ENCODE data around the gene GUCD1. TPM values are rescaled to one million over a fixed set of nuclear protein-coding genes. Genes with fewer than 3 reads are reported as not detected.

Gene GUCD1
- total and polyA plus RNA-seq, 9 of the 15 experiments (the other 6 are each of a cell fraction or from before 2014, with no cell fraction given) = 31.5 to 67.8 (median 50.3) TPM

GRCh38 chr22:24591286-24591830 is 36.4 kb upstream of the GUCD1 start (continued):
- TF ChIP-seq MTF1 (CRISPR knock-in tag; IDR thresholded peaks at IDR 0.05; ENCODE audit: borderline replicate concordance) = no peak

- Histone ChIP-seq H3K27me3 (ENCODE audit: control insufficient read depth in 2 of 2, insufficient read depth in 2 of 2, low read length in 2 of 2) (no peaks in the 10 kb centered on the region), H3K9me3 (replicated peaks; ENCODE audit: control insufficient read depth, insufficient read depth, low read depth, low read length) (no peaks in the 10 kb centered on the region), H3K9ac (ENCODE audit: insufficient read depth in 1 of 2, low read depth in 2 of 2, low read length in 2 of 2) (no peak overlapping the region), H3K4me2 (ENCODE audit: insufficient read depth, low read length) (no peak overlapping the region), H3K4me1 (replicated peaks in 1 of 2; ENCODE audit: control insufficient read depth in 2 of 2, insufficient read depth in 2 of 2, low read length in 2 of 2) (peaks cover 0 to 28% of the 10 kb centered on the region in 2 experiments; a peak in 2 of 5 replicates), H3K79me2 (ENCODE audit: control insufficient read depth, insufficient read depth, low read length) (no peaks in the 10 kb centered on the region), H3K9me1 (ENCODE audit: control insufficient read depth, insufficient read depth, low read length) (no peaks in the 10 kb centered on the region), H4K20me1 (replicated peaks; ENCODE audit: control insufficient read depth, insufficient read depth, low read length) (no peaks in the 10 kb centered on the region), H3K36me3 (ENCODE audit: control insufficient read depth, insufficient read depth, low read length) (no peaks in the 10 kb centered on the region), H3K27ac (ENCODE audit: extremely low read depth, low read depth, low read length) (no peak overlapping the region), H3K4me3 (no peak overlapping the region), H2AFZ (ENCODE audit: low read depth, low read length) (no peak overlapping the region)
- ChIA-PET CTCF (ENCODE audit: low intra/inter-chr PET ratio) (no interaction called here), POLR2A (interaction anchor here (0.7 to 1.1 kb wide), 3 partner anchors 20 to 36 kb away, joined by 3 to 7 read pairs (median 3); partner anchors contain the start of gene GUCD1)
- FAIRE-seq (no peak), ATAC-seq (no peak), DNase-seq (ENCODE audit: extremely low read depth in 1 of 4, low spot score in 3 of 4) (no peak)
- no TSS peak for BruUV-seq (replicated peaks)
- intact Hi-C loops (cut with micrococcal nuclease) (no loop called here), in situ Hi-C loops (cut with MboI) (no loop called here)
- 66% methylated on average over 12 of the region's 12 CpGs for WGBS (ENCODE audit: insufficient coverage, low coverage, missing lambda C conversion rate)
- TF ChIP-seq FOXP4 (CRISPR knock-in tag; IDR thresholded peaks at IDR 0.05; ENCODE audit: borderline replicate concordance) (no peak), SNRNP70 (optimal IDR thresholded peaks at IDR 0.05; ENCODE audit: low read depth, low read length) (no peak), MCM2 (IDR thresholded peaks at IDR 0.05; ENCODE audit: low read depth) (no peak), ARNT (IDR thresholded peaks at IDR 0.05) (no peak), MCM3 (IDR thresholded peaks at IDR 0.05) (no peak), ZBTB34 (CRISPR knock-in tag; IDR thresholded peaks at IDR 0.05) (no peak), HSF4 (CRISPR knock-in tag; IDR thresholded peaks at IDR 0.05; ENCODE audit: borderline replicate concordance) (no peak), NRF1 (conservative IDR thresholded peaks at IDR 0.05 in 1 of 2, IDR thresholded peaks at IDR 0.05 in 1 of 2) (no peak), HNRNPH1 (optimal IDR thresholded peaks at IDR 0.05; ENCODE audit: low read depth, low read length) (no peak), NFIC (IDR thresholded peaks at IDR 0.05) (no peak), ZNF3 (CRISPR knock-in tag; IDR thresholded peaks at IDR 0.05) (no peak), ZNF717 (CRISPR knock-in tag; IDR thresholded peaks at IDR 0.05) (no peak)
- TF ChIP-seq, protein P1, sequence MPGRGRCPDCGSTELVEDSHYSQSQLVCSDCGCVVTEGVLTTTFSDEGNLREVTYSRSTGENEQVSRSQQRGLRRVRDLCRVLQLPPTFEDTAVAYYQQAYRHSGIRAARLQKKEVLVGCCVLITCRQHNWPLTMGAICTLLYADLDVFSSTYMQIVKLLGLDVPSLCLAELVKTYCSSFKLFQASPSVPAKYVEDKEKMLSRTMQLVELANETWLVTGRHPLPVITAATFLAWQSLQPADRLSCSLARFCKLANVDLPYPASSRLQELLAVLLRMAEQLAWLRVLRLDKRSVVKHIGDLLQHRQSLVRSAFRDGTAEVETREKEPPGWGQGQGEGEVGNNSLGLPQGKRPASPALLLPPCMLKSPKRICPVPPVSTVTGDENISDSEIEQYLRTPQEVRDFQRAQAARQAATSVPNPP (IDR thresholded peaks at IDR 0.05; ENCODE audit: borderline replicate concordance, insufficient read depth, insufficient read length) = no peak
Measured at GRCh38 chr22:24590596-24591173, 35.7 kb upstream of the GUCD1 start.
